Testis (tissue), 2 donors: ENCODE data around the gene DLX3.

Experiments used
- POLR2A ChIP-seq: fragments of 450-650 bp; IDR thresholded peaks from one replicate; pipeline ENCODE4 v1.6.1; 2017; ENCODE audit warnings: antibody characterized with exemption, mild to moderate bottlenecking, moderate library complexity
- TF ChIP-seq, protein P1 (sequence below), 3 experiments: fragments of 450-650 bp in 2 of 3; fragments of 200-600 bp in 1 of 3; sonication (generic) in 1 of 3; IDR thresholded peaks; one replicate each; pipeline ENCODE4 v1.5.1; 2016 to 2019; ENCODE audit warnings: antibody characterized with exemption in 3 of 3, mild to moderate bottlenecking in 2 of 3, moderate library complexity in 1 of 3

DNA sequence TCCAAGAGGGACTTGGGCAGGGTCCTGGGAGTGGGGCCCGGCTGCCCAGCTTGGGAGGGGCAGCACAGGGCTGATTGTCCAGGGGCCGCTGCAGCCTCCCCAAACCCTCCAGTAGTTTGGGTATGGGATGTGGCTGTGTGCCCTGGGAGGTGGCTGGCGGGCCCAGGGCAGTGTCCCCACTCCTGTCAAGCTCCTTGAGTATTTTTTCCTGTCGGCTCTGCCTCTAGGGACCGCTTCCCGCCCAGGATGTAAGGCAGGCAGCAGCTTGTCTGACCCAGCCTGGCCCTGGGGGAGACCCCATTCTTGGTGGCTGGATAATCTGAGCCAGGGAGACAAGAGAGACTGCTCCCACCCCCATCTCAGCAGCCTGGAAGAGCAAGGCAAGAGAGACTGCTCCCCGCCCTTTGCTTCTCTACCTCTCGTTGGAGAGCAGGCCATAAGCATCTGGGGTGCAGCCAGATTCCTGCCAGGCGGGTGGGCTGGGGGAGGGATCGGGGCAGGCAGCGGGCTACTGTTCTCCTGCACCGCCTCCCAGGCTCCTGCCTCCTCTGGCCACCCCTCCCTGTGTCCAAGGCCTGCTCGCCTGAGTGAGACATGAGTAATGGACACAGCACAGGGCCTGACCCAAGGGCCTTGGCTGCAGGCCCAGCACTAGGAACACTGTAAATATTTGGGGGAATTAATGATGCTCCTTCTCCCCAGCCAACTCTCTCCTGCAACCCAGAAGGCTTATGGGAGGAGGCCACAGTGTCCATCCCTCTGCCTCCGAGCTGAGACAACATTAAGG, 42.5 kb upstream of the DLX3 start:
- TF ChIP-seq POLR2A, result no peak
- TF ChIP-seq, protein P1, sequence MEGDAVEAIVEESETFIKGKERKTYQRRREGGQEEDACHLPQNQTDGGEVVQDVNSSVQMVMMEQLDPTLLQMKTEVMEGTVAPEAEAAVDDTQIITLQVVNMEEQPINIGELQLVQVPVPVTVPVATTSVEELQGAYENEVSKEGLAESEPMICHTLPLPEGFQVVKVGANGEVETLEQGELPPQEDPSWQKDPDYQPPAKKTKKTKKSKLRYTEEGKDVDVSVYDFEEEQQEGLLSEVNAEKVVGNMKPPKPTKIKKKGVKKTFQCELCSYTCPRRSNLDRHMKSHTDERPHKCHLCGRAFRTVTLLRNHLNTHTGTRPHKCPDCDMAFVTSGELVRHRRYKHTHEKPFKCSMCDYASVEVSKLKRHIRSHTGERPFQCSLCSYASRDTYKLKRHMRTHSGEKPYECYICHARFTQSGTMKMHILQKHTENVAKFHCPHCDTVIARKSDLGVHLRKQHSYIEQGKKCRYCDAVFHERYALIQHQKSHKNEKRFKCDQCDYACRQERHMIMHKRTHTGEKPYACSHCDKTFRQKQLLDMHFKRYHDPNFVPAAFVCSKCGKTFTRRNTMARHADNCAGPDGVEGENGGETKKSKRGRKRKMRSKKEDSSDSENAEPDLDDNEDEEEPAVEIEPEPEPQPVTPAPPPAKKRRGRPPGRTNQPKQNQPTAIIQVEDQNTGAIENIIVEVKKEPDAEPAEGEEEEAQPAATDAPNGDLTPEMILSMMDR (IDR thresholded peaks at IDR 0.05), result no peak
